ENCODE data around the gene TTC1. TPM values are rescaled to one million over a fixed set of nuclear protein-coding genes. Genes with fewer than 3 reads are reported as not detected.
"Not testable (repeated sequence)": the region's sequence is repeated elsewhere in the genome, so short reads cannot be mapped to it uniquely, and the experiment has no call there.

Gene TTC1
- polyA plus RNA-seq, 1 experiment = 23.2 TPM

DNA sequence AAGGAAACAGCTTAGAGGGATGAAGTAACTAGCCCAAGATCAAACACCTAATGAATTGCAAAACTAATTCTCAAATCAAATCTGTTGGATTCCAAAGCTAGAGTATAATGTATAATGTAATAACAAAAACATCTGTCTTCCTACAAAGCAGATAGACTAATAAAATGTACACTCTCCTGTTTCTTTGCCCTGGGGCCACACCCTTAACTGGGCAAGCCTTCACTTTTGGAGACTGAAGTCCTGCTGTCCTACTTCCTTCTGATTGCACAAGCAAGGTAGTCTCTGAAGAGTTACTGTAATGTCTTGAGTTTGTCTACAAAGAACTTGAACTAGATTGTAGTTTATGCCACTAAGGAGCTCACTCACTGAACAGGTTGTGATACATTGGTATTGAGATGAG lies 2.5 kb downstream of the TTC1 start:
- Histone ChIP-seq H3K36me3 (ENCODE audit: control insufficient read depth, insufficient read depth, low read length) (peaks cover 3% of the 10 kb centered on the region), H3K4me3 (ENCODE audit: low read depth, low read length) (no peak overlapping the region), H3K27me3 (ENCODE audit: control insufficient read depth, insufficient read depth, low read length) (no peaks in the 10 kb centered on the region)
- no peak for DNase-seq (ENCODE audit: low read depth)
- CTCF ChIA-PET = interaction anchor here (0.8 to 6.8 kb wide), 2 partner anchors 9 to 326 kb away, joined by 3 to 39 read pairs; no protein-coding TSS in a partner anchor
- TF ChIP-seq, protein P1, sequence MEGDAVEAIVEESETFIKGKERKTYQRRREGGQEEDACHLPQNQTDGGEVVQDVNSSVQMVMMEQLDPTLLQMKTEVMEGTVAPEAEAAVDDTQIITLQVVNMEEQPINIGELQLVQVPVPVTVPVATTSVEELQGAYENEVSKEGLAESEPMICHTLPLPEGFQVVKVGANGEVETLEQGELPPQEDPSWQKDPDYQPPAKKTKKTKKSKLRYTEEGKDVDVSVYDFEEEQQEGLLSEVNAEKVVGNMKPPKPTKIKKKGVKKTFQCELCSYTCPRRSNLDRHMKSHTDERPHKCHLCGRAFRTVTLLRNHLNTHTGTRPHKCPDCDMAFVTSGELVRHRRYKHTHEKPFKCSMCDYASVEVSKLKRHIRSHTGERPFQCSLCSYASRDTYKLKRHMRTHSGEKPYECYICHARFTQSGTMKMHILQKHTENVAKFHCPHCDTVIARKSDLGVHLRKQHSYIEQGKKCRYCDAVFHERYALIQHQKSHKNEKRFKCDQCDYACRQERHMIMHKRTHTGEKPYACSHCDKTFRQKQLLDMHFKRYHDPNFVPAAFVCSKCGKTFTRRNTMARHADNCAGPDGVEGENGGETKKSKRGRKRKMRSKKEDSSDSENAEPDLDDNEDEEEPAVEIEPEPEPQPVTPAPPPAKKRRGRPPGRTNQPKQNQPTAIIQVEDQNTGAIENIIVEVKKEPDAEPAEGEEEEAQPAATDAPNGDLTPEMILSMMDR (IDR thresholded peaks at IDR 0.05; ENCODE audit: insufficient read depth, low read depth, low read length) = no peak
- POLR2A ChIA-PET = no interaction called here

DNA sequence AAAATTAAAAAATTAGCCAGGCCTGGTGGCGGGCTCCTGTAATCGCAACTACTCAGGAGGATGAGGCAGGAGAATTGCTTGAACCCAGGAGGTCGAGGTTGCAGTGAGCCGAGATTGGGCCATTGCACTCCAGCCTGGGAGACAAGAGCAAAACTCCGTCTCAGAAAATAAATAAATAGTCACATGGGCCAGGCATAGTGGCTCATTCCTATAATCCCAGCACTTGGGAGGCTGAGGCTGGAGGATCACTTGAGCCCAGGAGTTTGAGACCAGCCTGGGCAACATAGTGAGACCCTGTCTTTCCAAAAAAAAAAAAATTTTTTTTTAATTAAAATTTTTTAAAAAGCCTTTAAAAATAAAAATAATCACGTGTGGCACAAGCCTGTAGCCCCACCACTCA lies 5.3 kb downstream of the TTC1 start:
- DNase-seq (ENCODE audit: low read depth); POLR2A ChIA-PET; H3K27me3 ChIP-seq (ENCODE audit: control insufficient read depth, insufficient read depth, low read length); H3K36me3 ChIP-seq (ENCODE audit: control insufficient read depth, insufficient read depth, low read length); H3K4me3 ChIP-seq (ENCODE audit: low read depth, low read length): not testable (repeated sequence)
- CTCF ChIA-PET = interaction anchor here (6.8 kb wide), 1 partner anchor 6 kb away, joined by 39 read pairs; no protein-coding TSS in a partner anchor

DNA sequence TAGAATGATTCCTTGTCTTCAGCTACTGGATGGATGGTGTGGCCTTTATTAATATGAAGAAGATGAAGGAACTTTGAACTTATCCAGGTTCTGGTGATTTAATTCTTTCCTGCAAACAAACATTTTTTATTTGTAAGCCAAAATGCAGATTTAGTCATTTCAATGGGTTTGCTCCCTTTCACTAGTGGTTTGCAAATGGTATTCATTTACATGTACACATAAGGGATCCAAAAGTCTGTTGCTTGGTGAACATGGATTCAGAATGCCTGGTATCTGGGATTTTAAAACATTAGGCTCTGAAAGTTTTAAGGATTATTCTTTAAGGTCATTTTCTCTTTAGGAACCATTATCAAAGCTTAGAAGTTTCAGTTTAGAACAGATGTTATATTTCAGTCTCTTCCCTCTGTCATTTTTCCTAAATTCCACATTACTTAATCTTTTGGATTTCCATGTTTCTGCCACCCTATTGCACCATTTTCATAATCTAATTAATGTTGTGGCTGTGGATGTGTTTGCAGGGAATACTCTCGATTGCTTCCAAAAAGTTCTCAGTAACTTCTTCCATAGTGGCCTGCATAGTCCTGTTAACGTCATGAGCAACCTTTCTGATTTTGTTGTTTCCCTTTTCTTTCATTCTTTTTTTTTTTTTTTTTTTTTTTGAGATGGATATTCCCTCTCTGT lies 10.1 kb downstream of the TTC1 start:
- TF ChIP-seq, protein P1 (IDR thresholded peaks at IDR 0.05; ENCODE audit: insufficient read depth, low read depth, low read length) = no peak
- H3K27me3 ChIP-seq (ENCODE audit: control insufficient read depth, insufficient read depth, low read length) = no peaks in the 10 kb centered on the region
- no peak overlapping the region for H3K4me3 ChIP-seq (ENCODE audit: low read depth, low read length)
- peaks cover 5% of the 10 kb centered on the region for H3K36me3 ChIP-seq (ENCODE audit: control insufficient read depth, insufficient read depth, low read length)
- DNase-seq (ENCODE audit: low read depth) = no peak
- CTCF ChIA-PET = interaction anchor here (1.5 to 12.6 kb wide), 3 partner anchors 8 to 372 kb away, joined by 3 to 193 read pairs (median 39); partner anchors contain the start of gene TTC1
- POLR2A ChIA-PET = no interaction called here

DNA sequence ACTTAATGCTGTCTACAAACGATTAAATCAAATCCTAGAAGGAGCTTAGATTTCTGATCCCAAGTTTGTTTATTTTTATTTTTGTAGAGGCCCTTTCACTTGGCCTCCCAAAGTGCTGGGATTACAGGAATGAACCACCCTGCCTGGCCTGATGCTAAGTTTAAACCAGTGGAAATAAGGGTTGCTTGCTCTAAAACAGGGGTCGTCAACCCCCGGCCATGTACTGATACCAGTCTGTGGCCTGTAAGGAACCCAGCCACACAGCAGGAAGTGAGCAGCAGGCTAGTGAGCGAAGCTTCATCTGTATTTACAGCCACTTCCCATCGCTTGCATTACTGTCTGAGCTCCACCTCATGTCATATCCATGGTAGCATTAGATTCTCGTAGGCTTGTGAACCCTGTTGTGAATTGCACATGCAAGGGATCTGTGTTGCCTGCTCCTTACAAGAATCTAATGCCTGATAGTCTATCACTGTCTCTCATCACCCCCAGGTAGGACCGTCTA lies 11.4 kb downstream of the TTC1 start:
- TF ChIP-seq, protein P1 (IDR thresholded peaks at IDR 0.05; ENCODE audit: insufficient read depth, low read depth, low read length) = no peak
- CTCF ChIA-PET = interaction anchor here (1.5 to 12.6 kb wide), 4 partner anchors 9 to 576 kb away, joined by 3 to 193 read pairs (median 22); partner anchors contain the start of gene TTC1
- Histone ChIP-seq H3K27me3 (ENCODE audit: control insufficient read depth, insufficient read depth, low read length) (no peaks in the 10 kb centered on the region), H3K36me3 (ENCODE audit: control insufficient read depth, insufficient read depth, low read length) (peaks cover 4% of the 10 kb centered on the region), H3K4me3 (ENCODE audit: low read depth, low read length) (no peak overlapping the region)
- no peak for DNase-seq (ENCODE audit: low read depth)
- POLR2A ChIA-PET = no interaction called here

DNA sequence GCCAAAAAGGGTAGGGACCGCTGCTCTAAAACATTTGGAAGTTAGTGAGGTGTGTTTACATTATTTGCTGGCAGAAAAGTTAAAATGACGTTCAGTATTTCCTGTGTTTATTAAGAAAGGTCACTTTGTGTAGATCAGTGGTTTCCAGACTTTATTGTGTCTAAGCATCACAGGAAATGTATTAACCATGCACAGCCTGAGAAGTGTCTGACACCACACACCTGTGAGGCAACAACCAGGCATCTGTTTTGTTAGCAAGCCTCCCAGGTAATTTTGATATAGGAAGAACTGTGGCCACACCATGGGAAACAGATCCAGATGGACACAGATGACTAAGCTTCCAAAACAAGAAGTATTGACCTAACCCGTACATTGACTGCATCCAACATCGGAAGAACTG lies 12.0 kb downstream of the TTC1 start:
- H3K4me3 ChIP-seq (ENCODE audit: low read depth, low read length) = no peak overlapping the region
- H3K27me3 ChIP-seq (ENCODE audit: control insufficient read depth, insufficient read depth, low read length) = no peaks in the 10 kb centered on the region
- DNase-seq (ENCODE audit: low read depth) = no peak
- CTCF ChIA-PET = interaction anchor here (0.6 to 12.6 kb wide), 12 partner anchors 10 to 576 kb away, joined by 3 to 193 read pairs (median 7); partner anchors contain the start of gene TTC1
- H3K36me3 ChIP-seq (ENCODE audit: control insufficient read depth, insufficient read depth, low read length) = peaks cover 4% of the 10 kb centered on the region
- TF ChIP-seq, protein P1 (IDR thresholded peaks at IDR 0.05; ENCODE audit: insufficient read depth, low read depth, low read length) = no peak
- POLR2A ChIA-PET = no interaction called here

Data from BJ (cell line).